PC-3 (cell line): Measurements from ENCODE around the gene TMEM225. TPM values are rescaled to one million over a fixed set of nuclear protein-coding genes. Genes with fewer than 3 reads are reported as not detected.

Source experiments
- ATAC-seq: fragments of 200-7000 bp; cut with Tn5 transposase; 2 replicates; pipeline ENCODE4 v1.9.1; 2020; ENCODE audit warnings: mild to moderate bottlenecking, moderate library complexity
- Bru-seq: library from RNA; stranded (reverse); fragments of 400-500 nt; gene quantifications from one replicate; lab custom pipeline; 2021; lab: Mats Ljungman, UMichigan
- BruChase-seq, 2 experiments: library from RNA; stranded (reverse); fragments of 400-500 nt; gene quantifications; one replicate each; lab custom pipeline; 2021; lab: Mats Ljungman, UMichigan
- BruUV-seq: library from RNA; stranded (reverse); fragments of 400-500 nt; replicated peaks from 2 replicates; lab custom pipeline; 2021; lab: Mats Ljungman, UMichigan
- CTCF ChIA-PET: fragments of 300-600 bp; sonication (Branson Sonifier 250); formaldehyde crosslinking; loops from one replicate; lab custom pipeline; 2022; ENCODE audit warnings: antibody characterized with exemption; lab: Charles Lee
- POLR2A ChIA-PET: fragments of 300-600 bp; sonication (Branson Sonifier 250); formaldehyde crosslinking; loops from one replicate; lab custom pipeline; 2022; ENCODE audit warnings: antibody characterized with exemption; ENCODE audit not compliant: unreplicated experiment; lab: Charles Lee
- DNase-seq: peaks from one replicate; pipeline ENCODE4 v3.0.0-alpha.2; 2015
- H2AFZ ChIP-seq: fragments of 300-600 bp; sonication (generic); 2 replicates; pipeline ENCODE4 v1.6.0; 2016; ENCODE audit warnings: antibody characterized with exemption, low read length
- H3F3A ChIP-seq: fragments of 300-600 bp; sonication (generic); one replicate; pipeline ENCODE4 v1.6.0; 2017; ENCODE audit warnings: antibody characterized with exemption, low read length, control low read depth, mild to moderate bottlenecking; ENCODE audit not compliant: unreplicated experiment
- H3K27ac ChIP-seq: fragments of 300-600 bp; sonication (generic); 2 replicates; pipeline ENCODE4 v1.5.1; 2016; ENCODE audit warnings: mild to moderate bottlenecking, low read length
- H3K27me3 ChIP-seq: fragments of 300-600 bp; sonication (generic); 2 replicates; pipeline ENCODE4 v1.6.1; 2016; ENCODE audit warnings: low read length, mixed read lengths
- H3K36me3 ChIP-seq: fragments of 300-600 bp; sonication (generic); 2 replicates; pipeline ENCODE4 v1.6.1; 2016; ENCODE audit warnings: low read depth, mixed run types, low read length, mixed read lengths
- H3K4me1 ChIP-seq: fragments of 300-600 bp; sonication (generic); 2 replicates; pipeline ENCODE4 v1.5.1; 2016; ENCODE audit warnings: low read length; ENCODE audit not compliant: insufficient read depth
- H3K4me2 ChIP-seq: fragments of 300-600 bp; sonication (generic); 2 replicates; pipeline ENCODE4 v1.6.0; 2016; ENCODE audit warnings: low read length
- H3K4me3 ChIP-seq: fragments of 300-600 bp; sonication (generic); 2 replicates; pipeline ENCODE4 v1.5.1; 2016; ENCODE audit warnings: mild to moderate bottlenecking, low read length, mixed read lengths
- H3K79me2 ChIP-seq: fragments of 300-600 bp; sonication (generic); 2 replicates; pipeline ENCODE4 v1.6.1; 2017; ENCODE audit warnings: low read length, mixed read lengths
- H3K9ac ChIP-seq: fragments of 300-600 bp; sonication (generic); 2 replicates; pipeline ENCODE4 v1.6.0; 2016; ENCODE audit warnings: mild to moderate bottlenecking, low read length
- H3K9me2 ChIP-seq: fragments of 300-600 bp; sonication (generic); replicated peaks from 2 replicates; pipeline ENCODE4 v1.6.1; 2016; ENCODE audit warnings: mixed run types, low read length, mixed read lengths
- H3K9me3 ChIP-seq: fragments of 300-600 bp; sonication (generic); 2 replicates; pipeline ENCODE4 v1.6.1; 2016; ENCODE audit warnings: low read length, mixed read lengths
- H4K20me1 ChIP-seq: fragments of 300-600 bp; sonication (generic); 2 replicates; pipeline ENCODE4 v1.6.1; 2016; ENCODE audit warnings: low read length, mixed read lengths
- EZH2 ChIP-seq: fragments of 300-600 bp; sonication (generic); IDR thresholded peaks from one replicate; pipeline ENCODE4 v1.6.1; 2017; ENCODE audit warnings: antibody characterized with exemption, mild to moderate bottlenecking, low read length; ENCODE audit not compliant: unreplicated experiment
- EZH2phosphoT487 ChIP-seq: fragments of 300-600 bp; sonication (generic); IDR thresholded peaks from 2 replicates; pipeline ENCODE4 v1.6.1; 2018; ENCODE audit warnings: mild to moderate bottlenecking, antibody characterized with exemption, low read length, borderline replicate concordance
- intact Hi-C: fragments of 100-400 bp; cut with micrococcal nuclease; formaldehyde crosslinking; loops from 2 replicates; pipeline ENCODE4 v1.9.0; 2023
- long read RNA-seq: library from polyadenylated mRNA; unstranded; transcript quantifications from one replicate; pipeline ENCODE4 v2.0.0, GENCODE V29; 2021; ENCODE audit not compliant: unreplicated experiment
- total RNA-seq: library from RNA; depleted of rRNA; stranded (reverse); fragments of >200 nt; gene quantifications from 2 replicates; pipeline ENCODE4 v1.2.3, GENCODE V29; 2014; rRNA removed
- TF ChIP-seq, protein P1 (sequence below): fragments of 300-600 bp; sonication (generic); conservative IDR thresholded peaks from 2 replicates; pipeline ENCODE4 v1.5.1; 2017; ENCODE audit warnings: antibody characterized with exemption, low read depth, mild to moderate bottlenecking, low read length

The TMEM225 gene, protein sequence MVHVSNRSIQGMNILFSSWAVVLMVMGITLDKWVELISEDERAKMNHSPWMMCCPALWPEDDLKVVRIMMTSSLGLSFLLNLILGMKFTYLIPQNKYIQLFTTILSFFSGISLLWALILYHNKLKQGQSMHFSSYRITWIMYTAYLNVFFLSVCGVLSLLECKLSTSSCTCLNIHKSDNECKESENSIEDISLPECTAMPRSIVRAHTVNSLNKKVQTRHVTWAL
- total RNA-seq (not detected in 2 replicates), Bru-seq, nascent RNA (not detected), BruChase-seq, experiment 1, labeled RNA remaining after a 6-hour chase (not detected), BruChase-seq, experiment 2, labeled RNA remaining after a 2-hour chase (not detected)
- long read RNA-seq, result 0 reads

DNA sequence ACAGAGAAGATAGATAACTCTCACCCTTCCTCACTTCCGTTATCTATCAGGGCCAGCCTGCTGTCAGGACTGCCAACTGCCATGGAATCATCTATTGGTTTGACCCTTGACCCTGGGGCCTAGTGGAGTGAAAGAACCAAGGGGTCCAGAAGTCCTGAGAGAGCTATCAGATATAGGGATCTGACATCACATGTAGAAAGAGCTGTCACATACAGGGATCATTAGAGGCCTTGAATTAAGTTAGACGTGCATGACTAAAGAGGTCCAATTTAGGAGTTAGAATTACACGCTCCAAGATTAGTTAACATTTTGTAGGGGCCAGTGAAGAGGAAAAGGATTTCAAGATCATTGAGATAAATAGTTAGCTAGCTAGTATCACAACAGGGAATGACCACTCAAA is at the start of gene TMEM225:
TSS of gene TMEM225 (minus strand) at position 101 of the 400 bp plus-strand sequence. CDS start 245 bp downstream, outside the sequence.
- Histone ChIP-seq H3K27ac (no peak within 1 kb of the TSS), H3K4me2 (no peak within 1 kb of the TSS), H3K36me3 (no peaks in the 10 kb centered on the region), H3K9me3 (no peaks in the 10 kb centered on the region), H3K9me2 (no peaks in the 10 kb centered on the region), H3K4me3 (no peak within 1 kb of the TSS), H2AFZ (no peak within 1 kb of the TSS), H3K4me1 (no peaks in the 10 kb centered on the region), H3K27me3 (peaks cover 43% of the 10 kb centered on the region), H3K9ac (no peak within 1 kb of the TSS), H3F3A (no peaks in the 10 kb centered on the region), H3K79me2 (no peaks in the 10 kb centered on the region), H4K20me1 (no peaks in the 10 kb centered on the region)
- POLR2A ChIA-PET, result no interaction called here
- no peak for ATAC-seq
- BruUV-seq, result no TSS peak
- CTCF ChIA-PET, result no interaction called here
- DNase-seq, result no peak
- intact Hi-C loops, result no loop called here
- TF ChIP-seq EZH2, result no peak
- TF ChIP-seq, protein P1, sequence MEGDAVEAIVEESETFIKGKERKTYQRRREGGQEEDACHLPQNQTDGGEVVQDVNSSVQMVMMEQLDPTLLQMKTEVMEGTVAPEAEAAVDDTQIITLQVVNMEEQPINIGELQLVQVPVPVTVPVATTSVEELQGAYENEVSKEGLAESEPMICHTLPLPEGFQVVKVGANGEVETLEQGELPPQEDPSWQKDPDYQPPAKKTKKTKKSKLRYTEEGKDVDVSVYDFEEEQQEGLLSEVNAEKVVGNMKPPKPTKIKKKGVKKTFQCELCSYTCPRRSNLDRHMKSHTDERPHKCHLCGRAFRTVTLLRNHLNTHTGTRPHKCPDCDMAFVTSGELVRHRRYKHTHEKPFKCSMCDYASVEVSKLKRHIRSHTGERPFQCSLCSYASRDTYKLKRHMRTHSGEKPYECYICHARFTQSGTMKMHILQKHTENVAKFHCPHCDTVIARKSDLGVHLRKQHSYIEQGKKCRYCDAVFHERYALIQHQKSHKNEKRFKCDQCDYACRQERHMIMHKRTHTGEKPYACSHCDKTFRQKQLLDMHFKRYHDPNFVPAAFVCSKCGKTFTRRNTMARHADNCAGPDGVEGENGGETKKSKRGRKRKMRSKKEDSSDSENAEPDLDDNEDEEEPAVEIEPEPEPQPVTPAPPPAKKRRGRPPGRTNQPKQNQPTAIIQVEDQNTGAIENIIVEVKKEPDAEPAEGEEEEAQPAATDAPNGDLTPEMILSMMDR, result no peak
- TF ChIP-seq EZH2phosphoT487, result no peak

DNA sequence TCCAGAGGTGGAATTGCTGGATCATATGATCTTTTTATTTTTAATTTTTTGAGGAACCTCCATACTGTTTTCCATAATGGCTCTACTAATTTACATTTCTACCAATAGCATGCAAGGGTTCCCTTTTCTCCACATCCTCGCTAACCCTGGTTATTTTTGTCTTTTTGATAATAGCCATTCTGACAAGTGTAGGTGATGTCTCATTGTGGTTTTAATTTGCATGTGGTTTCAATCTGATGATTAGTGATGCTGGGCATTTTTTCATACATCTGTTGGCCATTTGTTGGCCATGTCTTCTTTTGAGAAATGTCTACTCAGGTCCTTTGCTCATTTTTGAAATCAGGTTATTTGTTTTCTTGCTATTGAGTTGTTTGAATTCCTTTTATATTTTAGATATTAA is 38.6 kb upstream of the TMEM225 start:
- no peak overlapping the region for H3K4me3 ChIP-seq

More for the DNA sequence above, 38.6 kb upstream of the TMEM225 start:
- intact Hi-C loops, result no loop called here
- Histone ChIP-seq H2AFZ (no peak overlapping the region), H3F3A (no peaks in the 10 kb centered on the region), H3K27me3 (peaks cover 67% of the 10 kb centered on the region), H3K9ac (no peak overlapping the region), H3K27ac (no peak overlapping the region), H3K79me2 (no peaks in the 10 kb centered on the region), H3K4me2 (no peak overlapping the region), H3K36me3 (no peaks in the 10 kb centered on the region), H3K4me1 (no peaks in the 10 kb centered on the region), H4K20me1 (no peaks in the 10 kb centered on the region), H3K9me3 (no peaks in the 10 kb centered on the region), H3K9me2 (0 out of 2 replicates have a peak, but pooled peaks cover 3% of the 10 kb centered on the region)
- ChIA-PET CTCF (no interaction called here), POLR2A (no interaction called here)
- no peak for ATAC-seq
- DNase-seq, result no peak
- BruUV-seq, result no TSS peak
- no peak for TF ChIP-seq EZH2phosphoT487
- TF ChIP-seq, protein P1, result no peak
- TF ChIP-seq EZH2, result no peak
